Nephron (organoid): Measurements from ENCODE around the gene KCTD16.

Experiments used
- H3K27ac Mint-ChIP-seq, 3 experiments: 2 replicates each; pipeline ENCODE4 v1.8.0; 2020; ENCODE audit warnings: mixed read lengths in 3 of 3, mild to moderate bottlenecking in 2 of 3, moderate library complexity in 1 of 3
- H3K27me3 Mint-ChIP-seq: 2 replicates; pipeline ENCODE4 v1.8.0; 2021; ENCODE audit warnings: low read depth, mild to moderate bottlenecking, moderate library complexity, mixed read lengths
- H3K36me3 Mint-ChIP-seq: 2 replicates; pipeline ENCODE4 v1.8.0; 2020; ENCODE audit warnings: low read depth, mixed read lengths
- H3K4me1 Mint-ChIP-seq: 2 replicates; pipeline ENCODE4 v1.8.0; 2020; ENCODE audit warnings: mixed read lengths
- H3K4me3 Mint-ChIP-seq, 3 experiments: 2 replicates each; pipeline ENCODE4 v1.8.0; 2020; ENCODE audit warnings: mild to moderate bottlenecking in 3 of 3, mixed read lengths in 3 of 3, moderate library complexity in 2 of 3
- H3K9me3 Mint-ChIP-seq: 2 replicates; pipeline ENCODE4 v1.8.0; 2020; ENCODE audit warnings: mixed read lengths
- TF ChIP-seq, protein P1 (sequence below), 3 experiments: fragments of 200-600 bp; sonication (generic); IDR thresholded peaks; one replicate each; pipeline ENCODE4 v1.5.0; 2021; ENCODE audit warnings: antibody characterized with exemption in 3 of 3; ENCODE audit not compliant: unreplicated experiment in 3 of 3

Gene KCTD16

DNA sequence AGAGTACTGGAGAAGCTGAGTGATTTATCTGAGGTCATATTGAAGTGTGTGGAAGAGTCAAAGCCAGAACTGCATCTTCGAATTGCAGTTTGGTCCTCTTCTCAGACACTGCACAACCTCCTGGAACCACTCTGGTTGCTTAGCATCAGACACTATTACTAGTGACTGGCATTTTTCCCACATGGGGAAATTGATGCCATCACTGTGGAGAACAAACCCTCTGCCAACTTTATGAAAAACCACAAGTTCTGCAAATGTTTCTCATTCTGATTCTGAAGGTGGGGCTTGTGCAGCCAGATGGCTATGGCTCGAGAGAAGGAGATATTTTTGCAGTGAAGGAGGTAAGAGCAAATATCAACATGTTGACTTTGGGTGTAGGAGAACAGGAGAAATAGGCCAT, 67.2 kb downstream of the KCTD16 start:
- H3K4me3 Mint-ChIP-seq: no peak overlapping the region
- H3K4me1 Mint-ChIP-seq: no peaks in the 10 kb centered on the region
- no peaks in the 10 kb centered on the region for H3K36me3 Mint-ChIP-seq
- TF ChIP-seq, protein P1, sequence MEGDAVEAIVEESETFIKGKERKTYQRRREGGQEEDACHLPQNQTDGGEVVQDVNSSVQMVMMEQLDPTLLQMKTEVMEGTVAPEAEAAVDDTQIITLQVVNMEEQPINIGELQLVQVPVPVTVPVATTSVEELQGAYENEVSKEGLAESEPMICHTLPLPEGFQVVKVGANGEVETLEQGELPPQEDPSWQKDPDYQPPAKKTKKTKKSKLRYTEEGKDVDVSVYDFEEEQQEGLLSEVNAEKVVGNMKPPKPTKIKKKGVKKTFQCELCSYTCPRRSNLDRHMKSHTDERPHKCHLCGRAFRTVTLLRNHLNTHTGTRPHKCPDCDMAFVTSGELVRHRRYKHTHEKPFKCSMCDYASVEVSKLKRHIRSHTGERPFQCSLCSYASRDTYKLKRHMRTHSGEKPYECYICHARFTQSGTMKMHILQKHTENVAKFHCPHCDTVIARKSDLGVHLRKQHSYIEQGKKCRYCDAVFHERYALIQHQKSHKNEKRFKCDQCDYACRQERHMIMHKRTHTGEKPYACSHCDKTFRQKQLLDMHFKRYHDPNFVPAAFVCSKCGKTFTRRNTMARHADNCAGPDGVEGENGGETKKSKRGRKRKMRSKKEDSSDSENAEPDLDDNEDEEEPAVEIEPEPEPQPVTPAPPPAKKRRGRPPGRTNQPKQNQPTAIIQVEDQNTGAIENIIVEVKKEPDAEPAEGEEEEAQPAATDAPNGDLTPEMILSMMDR (IDR thresholded peaks at IDR 0.05; ENCODE audit: unreplicated experiment in 3 of 3): no peak
- no peaks in the 10 kb centered on the region for H3K9me3 Mint-ChIP-seq
- H3K27me3 Mint-ChIP-seq: no peaks in the 10 kb centered on the region
- no peak overlapping the region for H3K27ac Mint-ChIP-seq

DNA sequence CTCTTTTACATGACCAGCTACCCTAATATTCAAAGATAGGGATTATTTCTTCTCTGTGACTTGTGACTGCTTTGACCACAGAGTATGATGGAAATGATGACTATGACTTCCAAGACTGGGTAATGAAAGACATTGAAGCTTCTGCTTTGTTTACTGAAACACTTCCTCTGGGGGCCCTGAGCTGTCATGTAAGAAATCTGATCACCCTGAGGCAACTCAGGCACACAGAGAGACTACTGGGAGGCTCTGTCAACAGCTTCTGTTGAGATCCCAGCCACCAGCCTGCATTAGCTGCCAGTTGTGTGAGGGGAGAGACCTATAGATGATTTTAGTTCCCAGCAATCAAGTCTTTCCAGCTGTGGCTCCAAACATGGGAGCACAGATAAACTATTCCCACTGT, 76.5 kb downstream of the KCTD16 start:
- Mint-ChIP-seq H3K4me1 (no peaks in the 10 kb centered on the region), H3K36me3 (no peaks in the 10 kb centered on the region), H3K4me3 (no peak overlapping the region), H3K27ac (no peak overlapping the region), H3K27me3 (no peaks in the 10 kb centered on the region), H3K9me3 (no peaks in the 10 kb centered on the region)
- TF ChIP-seq, protein P1 (IDR thresholded peaks at IDR 0.05; ENCODE audit: unreplicated experiment in 3 of 3): no peak

DNA sequence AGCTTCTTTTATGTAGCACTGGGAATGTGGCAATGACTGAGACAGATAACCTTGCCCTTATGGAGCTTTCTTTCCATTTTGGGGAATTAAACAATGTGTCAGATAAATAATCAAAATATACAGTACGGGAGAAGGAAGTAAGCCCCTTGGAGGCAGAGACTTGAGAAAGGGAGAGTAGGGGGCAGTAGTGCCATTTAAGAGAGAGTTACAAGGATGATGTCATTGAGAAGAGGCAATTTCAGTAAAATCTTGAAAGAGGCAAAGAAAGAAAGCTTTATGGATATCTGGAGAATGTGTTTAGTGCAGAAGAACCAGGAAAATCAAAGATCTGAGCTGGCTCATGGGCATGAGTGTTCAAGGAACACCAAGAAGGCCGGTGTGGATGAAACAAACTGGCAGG, 77.3 kb downstream of the KCTD16 start:
- no peaks in the 10 kb centered on the region for H3K36me3 Mint-ChIP-seq
- H3K27me3 Mint-ChIP-seq: no peaks in the 10 kb centered on the region
- TF ChIP-seq, protein P1 (IDR thresholded peaks at IDR 0.05; ENCODE audit: unreplicated experiment in 3 of 3): no peak
- H3K4me3 Mint-ChIP-seq: no peak overlapping the region
- H3K9me3 Mint-ChIP-seq: no peaks in the 10 kb centered on the region
- no peaks in the 10 kb centered on the region for H3K4me1 Mint-ChIP-seq
- no peak overlapping the region for H3K27ac Mint-ChIP-seq

DNA sequence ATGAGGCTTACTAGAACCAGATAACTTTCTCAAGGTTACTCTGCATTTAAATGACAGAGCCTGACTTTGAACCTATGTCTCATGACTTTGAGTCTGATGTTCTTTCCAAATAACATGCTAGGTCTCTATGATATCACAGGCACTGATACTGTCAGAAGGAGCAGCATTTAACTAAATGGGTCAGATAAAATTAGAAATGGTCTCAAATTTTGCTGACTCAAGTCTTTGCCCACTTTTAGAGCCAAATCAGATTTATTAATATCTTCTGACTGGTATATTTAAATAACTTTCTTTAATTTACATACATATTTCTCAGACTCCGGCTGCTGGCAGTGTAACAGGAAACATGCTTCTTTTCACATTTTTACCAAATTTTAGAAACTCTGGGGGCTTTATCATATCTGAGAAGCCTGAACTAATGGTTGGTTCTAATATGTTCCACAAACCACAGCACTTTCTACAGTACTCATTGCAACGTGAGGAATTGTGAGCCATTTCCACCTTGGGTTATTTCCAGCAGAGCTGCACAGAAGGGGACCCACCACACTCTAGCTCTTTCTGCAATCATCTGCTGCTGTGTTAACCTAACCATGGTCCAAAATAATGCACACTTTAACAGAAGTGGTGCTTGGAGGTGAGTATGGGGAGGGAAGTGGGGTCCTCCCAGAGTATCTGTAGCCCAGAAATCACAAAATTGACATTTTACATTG, 79.2 kb downstream of the KCTD16 start:
- Mint-ChIP-seq H3K4me1 (no peaks in the 10 kb centered on the region), H3K36me3 (no peaks in the 10 kb centered on the region), H3K9me3 (no peaks in the 10 kb centered on the region), H3K4me3 (no peak overlapping the region), H3K27ac (no peak overlapping the region), H3K27me3 (no peaks in the 10 kb centered on the region)
- TF ChIP-seq, protein P1 (IDR thresholded peaks at IDR 0.05; ENCODE audit: unreplicated experiment in 3 of 3): no peak

DNA sequence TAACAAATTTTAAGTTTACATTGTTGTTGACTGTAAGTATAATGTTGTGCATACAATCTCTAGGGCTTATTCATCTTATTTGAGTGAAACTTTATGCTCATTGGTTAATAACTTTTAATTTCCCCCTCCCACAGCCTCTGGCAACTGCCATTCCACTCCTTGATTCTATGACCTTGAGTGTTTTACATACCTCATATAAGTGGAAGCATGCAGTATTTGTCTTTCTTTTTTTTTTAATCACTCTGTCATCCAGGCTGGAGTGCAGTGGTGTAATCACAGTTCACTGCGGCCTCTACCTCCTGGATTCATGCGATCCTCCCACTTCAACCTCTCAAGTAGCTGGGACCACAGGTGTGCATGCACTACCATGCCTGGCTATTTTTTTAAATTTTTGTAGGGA, 83.9 kb downstream of the KCTD16 start:
- TF ChIP-seq, protein P1 (IDR thresholded peaks at IDR 0.05; ENCODE audit: unreplicated experiment in 3 of 3): no peak
- no peak overlapping the region for H3K27ac Mint-ChIP-seq
- no peaks in the 10 kb centered on the region for H3K9me3 Mint-ChIP-seq
- H3K36me3 Mint-ChIP-seq: no peaks in the 10 kb centered on the region
- no peaks in the 10 kb centered on the region for H3K4me1 Mint-ChIP-seq
- no peaks in the 10 kb centered on the region for H3K27me3 Mint-ChIP-seq
- H3K4me3 Mint-ChIP-seq: no peak overlapping the region

DNA sequence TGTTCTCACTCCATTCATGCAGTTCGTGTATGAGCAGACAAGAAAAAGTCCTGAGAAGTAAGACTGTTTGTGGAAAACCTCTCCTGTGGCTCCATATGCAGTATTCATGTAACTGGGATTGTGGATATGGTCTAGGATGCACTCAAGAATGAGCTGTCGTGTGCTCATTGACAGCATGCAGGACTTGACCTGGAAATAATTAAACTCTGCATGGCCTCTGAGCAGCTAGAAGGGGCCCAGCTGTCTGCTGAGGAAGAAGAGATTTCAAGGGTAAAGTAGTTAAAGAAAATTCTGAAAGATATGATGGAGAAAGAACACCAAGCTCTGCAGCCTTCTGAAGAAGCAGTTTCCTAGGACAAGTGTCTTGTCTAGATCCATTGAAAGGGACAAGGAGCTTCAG, 89.4 kb downstream of the KCTD16 start:
- Mint-ChIP-seq H3K36me3 (no peaks in the 10 kb centered on the region), H3K27me3 (no peaks in the 10 kb centered on the region), H3K9me3 (no peaks in the 10 kb centered on the region), H3K27ac (no peak overlapping the region), H3K4me1 (no peaks in the 10 kb centered on the region), H3K4me3 (no peak overlapping the region)
- TF ChIP-seq, protein P1 (IDR thresholded peaks at IDR 0.05; ENCODE audit: unreplicated experiment in 3 of 3): no peak
